GM12801 (cell line): Measurements from ENCODE around the gene PLK3.

ENCODE experiments used
- TF ChIP-seq, protein P1 (sequence below): IDR thresholded peaks from one replicate; pipeline ENCODE4 v1.5.1; 2011; ENCODE audit warnings: control low read depth; ENCODE audit not compliant: insufficient read length; ENCODE audit errors: extremely low read depth

Gene PLK3

DNA sequence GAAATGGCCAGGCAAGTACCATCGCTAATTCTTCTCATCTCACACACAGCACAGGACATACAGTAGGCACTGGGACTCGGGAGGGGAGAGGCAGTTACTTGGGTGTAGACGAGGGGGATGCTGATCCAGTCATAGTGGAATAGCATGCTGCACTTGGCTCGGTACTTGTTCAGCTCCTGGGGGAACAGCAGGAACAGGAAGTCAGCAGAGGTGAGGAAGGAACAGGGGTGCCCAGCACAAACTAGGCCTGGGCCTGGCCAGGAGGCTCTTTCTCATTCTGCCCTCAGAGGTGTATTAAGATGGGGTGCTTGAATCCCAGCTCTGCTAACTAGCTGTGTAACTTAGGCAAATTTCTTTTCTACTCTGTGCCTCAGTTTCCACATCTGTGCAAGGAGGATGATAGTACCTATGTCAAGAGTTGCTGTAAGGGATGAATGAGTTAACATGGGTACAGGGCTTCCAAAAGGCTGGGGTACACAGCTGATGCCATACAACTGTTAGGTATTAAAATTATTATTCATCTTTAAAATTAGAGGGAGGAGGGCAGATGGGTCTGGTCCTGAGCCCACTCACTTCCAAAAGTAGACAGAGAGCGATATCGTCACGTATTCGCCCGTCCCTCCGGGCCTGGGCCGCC, 14.6 kb upstream of the PLK3 start:
- TF ChIP-seq, protein P1, sequence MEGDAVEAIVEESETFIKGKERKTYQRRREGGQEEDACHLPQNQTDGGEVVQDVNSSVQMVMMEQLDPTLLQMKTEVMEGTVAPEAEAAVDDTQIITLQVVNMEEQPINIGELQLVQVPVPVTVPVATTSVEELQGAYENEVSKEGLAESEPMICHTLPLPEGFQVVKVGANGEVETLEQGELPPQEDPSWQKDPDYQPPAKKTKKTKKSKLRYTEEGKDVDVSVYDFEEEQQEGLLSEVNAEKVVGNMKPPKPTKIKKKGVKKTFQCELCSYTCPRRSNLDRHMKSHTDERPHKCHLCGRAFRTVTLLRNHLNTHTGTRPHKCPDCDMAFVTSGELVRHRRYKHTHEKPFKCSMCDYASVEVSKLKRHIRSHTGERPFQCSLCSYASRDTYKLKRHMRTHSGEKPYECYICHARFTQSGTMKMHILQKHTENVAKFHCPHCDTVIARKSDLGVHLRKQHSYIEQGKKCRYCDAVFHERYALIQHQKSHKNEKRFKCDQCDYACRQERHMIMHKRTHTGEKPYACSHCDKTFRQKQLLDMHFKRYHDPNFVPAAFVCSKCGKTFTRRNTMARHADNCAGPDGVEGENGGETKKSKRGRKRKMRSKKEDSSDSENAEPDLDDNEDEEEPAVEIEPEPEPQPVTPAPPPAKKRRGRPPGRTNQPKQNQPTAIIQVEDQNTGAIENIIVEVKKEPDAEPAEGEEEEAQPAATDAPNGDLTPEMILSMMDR: no peak

DNA sequence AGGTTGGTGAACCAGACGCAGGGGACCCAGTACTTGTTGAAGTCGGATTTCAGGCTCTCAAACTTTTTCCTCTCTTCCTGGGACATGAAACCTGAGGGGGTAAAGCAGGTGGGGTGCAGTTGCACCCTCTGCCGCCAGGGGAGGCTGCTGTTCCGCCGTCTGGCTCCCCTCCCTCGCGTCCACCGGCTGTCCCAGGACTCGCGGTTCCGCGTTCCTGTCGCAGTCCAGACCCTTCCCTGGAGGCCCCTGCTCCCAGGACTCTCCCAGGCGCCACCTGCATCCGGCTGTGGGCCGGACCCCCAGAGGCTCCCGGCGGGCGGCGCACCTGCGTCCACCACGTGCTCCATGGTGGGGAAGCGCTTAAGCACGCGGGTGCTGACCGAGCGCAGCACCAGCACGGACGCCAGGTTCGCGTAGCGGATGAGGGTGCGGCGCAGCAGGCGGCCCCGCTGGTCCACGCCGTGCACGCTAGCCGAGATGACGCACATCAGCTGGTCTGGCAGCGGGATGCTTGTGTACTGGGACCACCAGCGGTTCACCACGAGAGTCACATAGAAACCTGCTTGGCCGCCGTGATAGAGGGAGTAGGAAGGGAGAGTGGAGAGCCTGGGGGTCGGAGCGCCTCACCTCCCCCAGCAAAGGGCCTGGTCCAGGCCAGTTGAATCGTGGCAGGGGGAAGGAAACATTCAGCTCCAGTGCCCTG, 13.9 kb upstream of the PLK3 start:
- TF ChIP-seq, protein P1: peak; percentile 88

DNA sequence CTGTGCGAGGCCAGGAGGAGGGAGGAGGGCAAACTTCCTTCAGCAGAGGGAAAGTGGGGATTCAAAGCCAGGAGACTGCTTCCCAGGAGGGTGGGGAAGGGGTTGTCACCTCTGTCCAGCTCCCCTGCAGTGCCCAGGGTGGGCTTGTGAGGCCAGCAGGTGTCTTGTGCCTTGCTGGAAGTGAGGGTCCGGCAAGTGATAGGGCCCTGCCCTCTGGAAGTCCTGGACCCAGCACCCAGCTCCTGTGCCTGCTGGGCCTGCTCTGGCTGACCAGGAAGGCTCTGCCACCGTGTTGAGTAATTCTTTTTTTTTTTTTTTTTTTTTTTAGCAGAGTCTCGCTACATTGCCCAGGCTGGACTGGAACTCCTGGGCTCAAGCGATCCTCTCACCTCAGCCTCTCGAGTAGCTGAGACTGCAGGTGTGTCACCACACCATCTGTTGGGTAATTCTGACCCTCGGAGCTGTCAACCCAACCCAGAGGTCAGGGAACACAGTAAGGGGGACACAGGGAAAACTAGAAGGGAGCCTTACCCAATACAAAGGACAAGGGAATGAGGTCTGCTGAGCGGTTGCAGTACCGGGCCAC, 13.2 kb upstream of the PLK3 start:
- TF ChIP-seq, protein P1: no peak

DNA sequence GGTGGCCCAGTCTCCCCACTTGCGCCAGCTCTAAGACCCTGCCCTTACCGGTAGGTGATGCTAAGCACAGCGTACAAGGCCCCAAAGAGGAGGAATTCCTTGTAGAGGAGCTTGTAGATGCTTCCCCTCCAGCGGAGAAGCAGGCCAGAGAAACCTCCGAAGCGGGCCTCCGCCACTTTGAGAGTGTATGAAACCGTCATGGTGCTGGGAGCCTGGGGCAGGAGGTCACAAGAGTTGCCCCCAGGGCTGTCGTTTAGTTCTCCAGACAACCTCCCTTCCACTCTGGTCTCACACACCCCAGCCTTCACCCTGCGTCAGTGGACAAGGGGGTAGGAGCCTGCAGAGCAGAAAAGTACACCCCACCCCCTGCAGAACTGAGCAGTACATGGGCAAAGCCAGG, 12.7 kb upstream of the PLK3 start:
- TF ChIP-seq, protein P1: no peak

DNA sequence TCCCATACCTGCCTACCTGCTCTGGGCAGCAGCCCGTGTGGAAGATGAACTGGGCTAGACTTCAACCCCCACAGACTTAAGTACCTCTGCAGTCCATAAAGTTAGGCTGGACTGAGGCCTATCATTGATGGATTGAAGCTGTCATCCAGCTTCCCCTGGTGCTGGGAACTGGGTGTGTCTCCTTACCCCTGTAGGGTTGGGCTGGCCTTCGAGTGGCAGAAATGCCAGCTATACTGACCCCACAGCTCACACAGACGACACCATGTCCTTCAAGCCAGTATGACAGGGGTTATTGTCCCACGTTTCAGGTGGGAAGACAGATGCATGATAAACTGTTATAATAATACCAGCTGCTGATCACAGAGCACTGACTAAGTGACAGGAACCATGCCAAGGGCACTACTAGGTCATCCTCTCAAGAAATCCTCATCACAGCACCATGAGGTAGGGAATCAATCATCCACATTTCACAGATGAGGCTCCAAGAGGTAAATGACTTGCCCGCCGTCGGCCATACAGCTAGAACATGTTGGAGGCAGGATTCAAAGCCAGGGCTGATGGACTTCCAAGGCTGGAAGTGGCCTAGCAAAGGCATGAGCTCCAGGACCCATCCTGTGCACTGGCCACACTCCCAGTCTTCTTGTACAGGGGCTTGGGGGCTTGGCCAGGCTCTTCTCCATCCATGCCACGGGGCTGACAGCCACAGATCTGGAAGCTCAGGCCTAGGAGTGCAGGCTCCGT, 11.9 kb upstream of the PLK3 start, which contains the start of gene BEST4:
Gene BEST4 (minus strand): TSS at position 51 of the 741 bp plus-strand sequence. CDS start 465 bp downstream, outside the sequence.
- TF ChIP-seq, protein P1: no peak

DNA sequence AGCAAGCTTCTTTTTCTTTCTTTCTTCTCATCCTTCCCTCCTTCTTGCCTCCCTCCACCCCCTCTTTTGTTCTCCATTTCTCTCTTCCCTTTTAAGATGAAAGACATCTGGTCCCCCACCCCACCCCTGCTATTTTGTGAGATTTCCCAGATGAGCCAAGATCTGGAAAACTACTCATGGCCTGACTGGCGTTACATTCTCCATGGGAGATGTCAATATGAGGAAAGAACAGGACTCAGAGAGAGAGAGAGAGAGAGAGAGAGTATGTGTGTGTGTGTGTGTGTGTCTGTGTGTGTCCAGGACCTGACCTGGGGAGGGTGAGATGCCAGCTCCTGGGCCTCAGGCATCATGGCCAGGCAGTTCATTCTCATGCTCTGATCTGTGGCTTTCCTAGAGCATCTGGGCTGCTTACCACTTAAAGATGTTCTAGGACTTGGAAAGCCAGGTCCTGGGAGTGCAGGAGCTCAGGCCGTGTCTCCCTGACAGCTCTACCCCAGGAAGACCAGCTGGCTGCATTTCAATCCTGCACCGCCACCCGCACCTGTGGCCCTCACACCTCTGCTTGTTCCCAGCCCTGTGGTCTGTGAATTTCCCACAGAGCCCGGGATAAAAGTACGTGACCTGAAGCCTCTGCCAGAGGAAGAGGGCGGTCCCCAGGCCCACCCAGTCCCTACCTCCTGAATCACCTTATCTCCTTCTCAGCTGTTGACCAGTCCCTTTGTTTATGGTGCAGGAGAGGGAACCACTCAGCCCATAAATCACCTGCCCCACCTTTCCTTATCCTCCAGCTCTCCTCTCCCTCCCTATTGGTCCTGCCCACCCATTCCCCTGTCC, 9.0 kb upstream of the PLK3 start:
- TF ChIP-seq, protein P1: no peak
